ENCODE results near the gene FAM163A.

The FAM163A gene

GRCh38 chr1:179824265-179824664, 81.2 kb downstream of the FAM163A start:
- Histone ChIP-seq H3K27me3 (ENCODE audit: insufficient read depth, poor library complexity, severe bottlenecking) (no peaks in the 10 kb centered on the region), H3K4me3 (replicated peaks; ENCODE audit: insufficient read depth, low read length) (no peak overlapping the region), H3K27ac (replicated peaks) (no peak overlapping the region)
- DNase-seq (ENCODE audit: low read depth in 1 of 2, low spot score in 1 of 2): peak; percentile 50 to 62
- no peak for TF ChIP-seq REST (IDR thresholded peaks at IDR 0.05; ENCODE audit: insufficient replicate concordance, low read depth)
- peak; percentile 90 for TF ChIP-seq SPI1 (IDR thresholded peaks at IDR 0.05; ENCODE audit: borderline replicate concordance, low read depth)

GRCh38 chr1:179825206-179825605, 82.1 kb downstream of the FAM163A start:
- Histone ChIP-seq H3K27me3 (ENCODE audit: insufficient read depth, poor library complexity, severe bottlenecking) (no peaks in the 10 kb centered on the region), H3K4me3 (replicated peaks; ENCODE audit: insufficient read depth, low read length) (no peak overlapping the region), H3K27ac (replicated peaks) (no peak overlapping the region)
- no peak for DNase-seq (ENCODE audit: low read depth in 1 of 2, low spot score in 1 of 2)
- TF ChIP-seq POLR2AphosphoS5 (IDR thresholded peaks at IDR 0.05; ENCODE audit: low read depth) (no peak), CTCF (IDR thresholded peaks at IDR 0.05; ENCODE audit: insufficient read depth, low read length) (no peak), GABPA (IDR thresholded peaks at IDR 0.05; ENCODE audit: low read depth) (no peak), SPI1 (IDR thresholded peaks at IDR 0.05; ENCODE audit: borderline replicate concordance, low read depth) (no peak), REST (IDR thresholded peaks at IDR 0.05; ENCODE audit: insufficient replicate concordance, low read depth) (no peak)

- H3K27ac ChIP-seq (replicated peaks): no peak overlapping the region
- H3K4me3 ChIP-seq (replicated peaks; ENCODE audit: insufficient read depth, low read length): no peak overlapping the region
- no peaks in the 10 kb centered on the region for H3K27me3 ChIP-seq (ENCODE audit: insufficient read depth, poor library complexity, severe bottlenecking)
- TF ChIP-seq CTCF (IDR thresholded peaks at IDR 0.05; ENCODE audit: insufficient read depth, low read length): no peak
- TF ChIP-seq SPI1 (IDR thresholded peaks at IDR 0.05; ENCODE audit: borderline replicate concordance, low read depth): no peak
- no peak for TF ChIP-seq GABPA (IDR thresholded peaks at IDR 0.05; ENCODE audit: low read depth)
- no peak for TF ChIP-seq REST (IDR thresholded peaks at IDR 0.05; ENCODE audit: insufficient replicate concordance, low read depth)
- no peak for TF ChIP-seq POLR2AphosphoS5 (IDR thresholded peaks at IDR 0.05; ENCODE audit: low read depth)
- DNase-seq (ENCODE audit: low read depth in 1 of 2, low spot score in 1 of 2): no peak
Measured at GRCh38 chr1:179825798-179826460, 82.8 kb downstream of the FAM163A start.
